ENCODE data around the gene ERP27.

ERP27 gene

GRCh38 chr12:14900521-14901227 lies 37.7 kb downstream of the ERP27 start:
- no peak for DNase-seq

- DNase-seq, result no peak
Measured at GRCh38 chr12:14896521-14897169, 41.7 kb downstream of the ERP27 start.

GRCh38 chr12:14893506-14894250 lies 44.7 kb downstream of the ERP27 start:
- DNase-seq, result no peak

GRCh38 chr12:14892726-14893505 lies 45.4 kb downstream of the ERP27 start:
- DNase-seq, result no peak

GRCh38 chr12:14890701-14891100 lies 47.6 kb downstream of the ERP27 start:
- no peak for DNase-seq

GRCh38 chr12:14886271-14886670 lies 52.1 kb downstream of the ERP27 start:
- no peak for DNase-seq

- DNase-seq, result no peak
Measured at GRCh38 chr12:14885718-14886221, 52.6 kb downstream of the ERP27 start, which contains the start of gene MGP. Gene MGP (minus strand): TSS chr12:14885854. CDS start chr12:14885791, 63 bp downstream.

GRCh38 chr12:14884458-14884878 lies 53.9 kb downstream of the ERP27 start:
- peak; percentile 82 to 83 for DNase-seq

- no peak for DNase-seq
Measured at GRCh38 chr12:14883686-14884085, 54.7 kb downstream of the ERP27 start.

- no peak for DNase-seq
Measured at GRCh38 chr12:14880890-14881453, 57.4 kb downstream of the ERP27 start.

GRCh38 chr12:14879222-14879933 lies 59.0 kb downstream of the ERP27 start:
- DNase-seq, result no peak

GRCh38 chr12:14878488-14878887 lies 59.8 kb downstream of the ERP27 start:
- DNase-seq, result no peak

GRCh38 chr12:14876833-14877232 lies 61.5 kb downstream of the ERP27 start:
- no peak for DNase-seq

- DNase-seq, result no peak
Measured at GRCh38 chr12:14874882-14875281, 63.5 kb downstream of the ERP27 start.

GRCh38 chr12:14873440-14874185 lies 64.7 kb downstream of the ERP27 start:
- DNase-seq, result no peak

GRCh38 chr12:14871886-14872285 lies 66.5 kb downstream of the ERP27 start:
- no peak for DNase-seq

GRCh38 chr12:14871247-14871646 lies 67.1 kb downstream of the ERP27 start:
- no peak for DNase-seq

GRCh38 chr12:14868916-14869506 lies 69.3 kb downstream of the ERP27 start:
- no peak for DNase-seq

Data from CD4-positive, alpha-beta T cell treated with Interleukin-1 beta for 1 hour (primary cell).